Glutamatergic neuron (in vitro differentiated cells): ENCODE measurements around the gene TPO. TPM values are rescaled to one million over a fixed set of nuclear protein-coding genes. Genes with fewer than 3 reads are reported as not detected.

ENCODE experiments used
- DNase-seq: peaks from one replicate; pipeline ENCODE4 v3.0.0; 2022
- H3K27ac Mint-ChIP-seq: one replicate; pipeline ENCODE4 v1.8.0; 2020; ENCODE audit warnings: mild to moderate bottlenecking, mixed read lengths, inconsistent platforms; ENCODE audit not compliant: unreplicated experiment
- H3K27me3 Mint-ChIP-seq: one replicate; pipeline ENCODE4 v1.8.0; 2020; ENCODE audit warnings: mild to moderate bottlenecking, moderate library complexity, mixed read lengths, inconsistent platforms; ENCODE audit not compliant: unreplicated experiment
- H3K36me3 Mint-ChIP-seq: one replicate; pipeline ENCODE4 v1.8.0; 2020; ENCODE audit warnings: mild to moderate bottlenecking, mixed read lengths, inconsistent platforms; ENCODE audit not compliant: unreplicated experiment
- H3K4me1 Mint-ChIP-seq: one replicate; pipeline ENCODE4 v1.8.0; 2020; ENCODE audit warnings: mild to moderate bottlenecking, low read depth, mixed read lengths, inconsistent platforms; ENCODE audit not compliant: unreplicated experiment
- H3K4me3 Mint-ChIP-seq: one replicate; pipeline ENCODE4 v1.8.0; 2020; ENCODE audit warnings: mild to moderate bottlenecking, mixed read lengths, inconsistent platforms; ENCODE audit not compliant: unreplicated experiment
- H3K9me3 Mint-ChIP-seq: one replicate; pipeline ENCODE4 v1.8.0; 2020; ENCODE audit warnings: mild to moderate bottlenecking, moderate library complexity, mixed read lengths, inconsistent platforms; ENCODE audit not compliant: unreplicated experiment
- total RNA-seq: library from RNA; stranded (reverse); fragmentation: NEBNext Ultra II Directional; extraction: Animal tissue kit (Norgen Biotek cat#: 25700); gene quantifications from one replicate; pipeline ENCODE4 v1.2.1, GENCODE V29; 2021; ENCODE audit not compliant: unreplicated experiment
- TF ChIP-seq, protein P1 (sequence below): fragments of 200-600 bp; sonication (generic); IDR thresholded peaks from one replicate; pipeline ENCODE4 v1.5.0; 2021; ENCODE audit not compliant: partially characterized antibody, unreplicated experiment

Gene TPO
- total RNA-seq, 1 donor from 2014 or later, result not detected

- Mint-ChIP-seq H3K4me1 (peaks cover 48% of the 10 kb centered on the region), H3K4me3 (no peak overlapping the region), H3K27me3 (peaks cover 8% of the 10 kb centered on the region), H3K9me3 (peaks cover 9% of the 10 kb centered on the region), H3K36me3 (no peaks in the 10 kb centered on the region), H3K27ac (peak overlapping the region; percentile 83)
- TF ChIP-seq, protein P1, sequence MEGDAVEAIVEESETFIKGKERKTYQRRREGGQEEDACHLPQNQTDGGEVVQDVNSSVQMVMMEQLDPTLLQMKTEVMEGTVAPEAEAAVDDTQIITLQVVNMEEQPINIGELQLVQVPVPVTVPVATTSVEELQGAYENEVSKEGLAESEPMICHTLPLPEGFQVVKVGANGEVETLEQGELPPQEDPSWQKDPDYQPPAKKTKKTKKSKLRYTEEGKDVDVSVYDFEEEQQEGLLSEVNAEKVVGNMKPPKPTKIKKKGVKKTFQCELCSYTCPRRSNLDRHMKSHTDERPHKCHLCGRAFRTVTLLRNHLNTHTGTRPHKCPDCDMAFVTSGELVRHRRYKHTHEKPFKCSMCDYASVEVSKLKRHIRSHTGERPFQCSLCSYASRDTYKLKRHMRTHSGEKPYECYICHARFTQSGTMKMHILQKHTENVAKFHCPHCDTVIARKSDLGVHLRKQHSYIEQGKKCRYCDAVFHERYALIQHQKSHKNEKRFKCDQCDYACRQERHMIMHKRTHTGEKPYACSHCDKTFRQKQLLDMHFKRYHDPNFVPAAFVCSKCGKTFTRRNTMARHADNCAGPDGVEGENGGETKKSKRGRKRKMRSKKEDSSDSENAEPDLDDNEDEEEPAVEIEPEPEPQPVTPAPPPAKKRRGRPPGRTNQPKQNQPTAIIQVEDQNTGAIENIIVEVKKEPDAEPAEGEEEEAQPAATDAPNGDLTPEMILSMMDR, result no peak
- peak; percentile 59 for DNase-seq
Observed at GRCh38 chr2:1541819-1542475, 128.7 kb downstream of the TPO start.

GRCh38 chr2:1542971-1543370, 129.7 kb downstream of the TPO start:
- DNase-seq, result peak; percentile 35
- H3K4me3 Mint-ChIP-seq, result peak overlapping the region; percentile 58
- no peaks in the 10 kb centered on the region for H3K36me3 Mint-ChIP-seq
- TF ChIP-seq, protein P1, result no peak
- H3K4me1 Mint-ChIP-seq, result peaks cover 51% of the 10 kb centered on the region
- peaks cover 8% of the 10 kb centered on the region for H3K27me3 Mint-ChIP-seq
- peaks cover 9% of the 10 kb centered on the region for H3K9me3 Mint-ChIP-seq
- H3K27ac Mint-ChIP-seq, result peak overlapping the region; percentile 71

DNA sequence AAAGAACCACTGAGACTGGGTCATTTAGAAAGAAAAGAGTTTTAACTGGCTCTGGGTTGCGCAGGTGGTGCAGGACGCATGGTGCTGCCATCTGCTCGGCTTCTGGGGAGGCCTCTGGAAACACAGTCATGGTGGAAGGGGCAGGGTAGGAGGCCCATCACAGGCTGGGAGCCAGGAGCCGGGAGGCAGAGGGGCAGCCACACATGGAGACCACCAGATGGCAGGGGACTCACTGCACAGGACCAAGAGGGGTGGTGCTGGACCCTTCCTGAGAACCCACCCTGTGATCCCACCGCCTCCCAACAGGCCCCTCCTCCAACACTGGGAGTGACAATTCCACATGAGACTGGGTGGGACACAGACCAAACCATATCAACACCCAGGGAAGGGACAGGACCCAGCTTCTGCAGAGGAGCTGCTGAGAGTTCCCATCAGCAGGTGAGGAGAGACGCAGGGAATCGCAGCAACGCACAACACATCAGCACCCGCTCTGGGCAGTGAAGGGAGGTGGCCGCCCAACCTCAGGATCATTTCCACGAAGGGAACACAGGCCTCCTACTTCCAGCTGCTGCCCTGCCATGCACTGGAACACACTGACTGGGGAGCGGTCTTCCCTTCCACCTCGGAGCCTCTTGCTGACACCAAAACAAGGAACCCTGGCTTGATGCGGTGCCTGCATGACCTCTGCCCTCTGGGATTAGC, 130.7 kb downstream of the TPO start:
- peaks cover 50% of the 10 kb centered on the region for H3K4me1 Mint-ChIP-seq
- no peaks in the 10 kb centered on the region for H3K36me3 Mint-ChIP-seq
- TF ChIP-seq, protein P1, result no peak
- peaks cover 9% of the 10 kb centered on the region for H3K9me3 Mint-ChIP-seq
- no peak overlapping the region for H3K4me3 Mint-ChIP-seq
- DNase-seq, result peak; percentile 34
- peaks cover 8% of the 10 kb centered on the region for H3K27me3 Mint-ChIP-seq
- H3K27ac Mint-ChIP-seq, result peak overlapping the region; percentile 64

DNA sequence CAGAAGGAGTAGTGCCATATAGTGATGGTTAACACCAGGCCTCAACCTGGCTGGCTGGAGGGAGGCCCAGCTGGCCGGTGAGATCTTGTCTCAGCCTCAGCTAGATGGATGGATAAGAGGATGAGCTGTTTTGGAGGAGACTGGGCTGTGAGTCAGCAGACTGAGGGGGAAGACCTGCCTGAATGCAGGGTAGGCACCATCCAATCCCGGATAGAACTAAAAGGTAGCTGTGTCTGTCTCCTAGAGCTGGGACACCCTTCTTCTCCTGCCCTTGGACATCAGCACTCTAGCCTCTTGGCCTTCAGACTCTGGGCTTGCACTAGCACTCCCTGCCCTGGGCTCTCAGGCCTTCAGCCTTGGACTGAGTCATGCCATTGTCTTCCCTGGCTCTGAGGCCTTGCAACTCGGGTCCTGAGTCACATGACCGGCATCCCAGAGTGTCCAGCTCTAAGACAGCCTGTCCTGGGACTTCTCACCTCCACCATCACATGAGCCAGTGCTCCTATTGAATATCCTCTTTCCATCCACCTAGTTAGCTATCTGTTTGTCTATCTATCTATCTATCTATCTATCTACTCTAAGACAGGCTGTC, 131.3 kb downstream of the TPO start:
- DNase-seq, result no peak
- H3K27me3 Mint-ChIP-seq, result peaks cover 7% of the 10 kb centered on the region
- H3K4me3 Mint-ChIP-seq, result no peak overlapping the region
- H3K9me3 Mint-ChIP-seq, result peaks cover 9% of the 10 kb centered on the region
- TF ChIP-seq, protein P1, result no peak
- peak overlapping the region; percentile 38 for H3K27ac Mint-ChIP-seq
- H3K4me1 Mint-ChIP-seq, result peaks cover 50% of the 10 kb centered on the region
- no peaks in the 10 kb centered on the region for H3K36me3 Mint-ChIP-seq

GRCh38 chr2:1546023-1546591, 132.8 kb downstream of the TPO start:
- H3K27me3 Mint-ChIP-seq, result peaks cover 8% of the 10 kb centered on the region
- peaks cover 5% of the 10 kb centered on the region for H3K9me3 Mint-ChIP-seq
- H3K4me3 Mint-ChIP-seq, result no peak overlapping the region
- no peaks in the 10 kb centered on the region for H3K36me3 Mint-ChIP-seq
- DNase-seq, result peak; percentile 76
- no peak overlapping the region for H3K27ac Mint-ChIP-seq
- TF ChIP-seq, protein P1, result peak; percentile 74
- peaks cover 43% of the 10 kb centered on the region for H3K4me1 Mint-ChIP-seq
